IMR-90 (cell line): ENCODE data around the gene LZTFL1. TPM values are rescaled to one million over a fixed set of nuclear protein-coding genes. Genes with fewer than 3 reads are reported as not detected.
"Not testable (repeated sequence)": the region's sequence is repeated elsewhere in the genome, so short reads cannot be mapped to it uniquely, and the experiment has no call there.

Experiments used
- ATAC-seq: fragments of 200-7000 bp; cut with Tn5 transposase; 2 replicates; pipeline ENCODE4 v1.9.1; 2020; ENCODE audit warnings: low read depth, mild to moderate bottlenecking, moderate library complexity
- BruUV-seq: library from RNA; stranded (reverse); fragments of 400-500 nt; replicated peaks from 2 replicates; lab custom pipeline; 2021; lab: Mats Ljungman, UMichigan
- CTCF ChIA-PET: fragments of 300-600 bp; formaldehyde crosslinking; extraction: SDS; loops from one replicate; lab custom pipeline; 2021; ENCODE audit warnings: antibody characterized with exemption; lab: Yijun Ruan, JAX
- POLR2A ChIA-PET: fragments of 300-600 bp; sonication (Branson Sonifier 250); formaldehyde crosslinking; loops from one replicate; lab custom pipeline; 2022; ENCODE audit warnings: antibody characterized with exemption; ENCODE audit not compliant: unreplicated experiment; lab: Charles Lee
- DNase-seq: peaks from one replicate; pipeline ENCODE4 v3.0.0; 2013
- H2AFZ ChIP-seq: replicated peaks from 2 replicates; pipeline ENCODE3; 2013; ENCODE audit warnings: low read length, mild to moderate bottlenecking; ENCODE audit not compliant: poor library complexity
- H2AK5ac ChIP-seq: 2 replicates; pipeline ENCODE4 v1.6.1; 2013; ENCODE audit warnings: low read depth, low read length, inconsistent platforms
- H2AK9ac ChIP-seq: replicated peaks from 2 replicates; pipeline ENCODE3; 2013; ENCODE audit warnings: mild to moderate bottlenecking, low read depth, low read length, moderate library complexity; ENCODE audit not compliant: poor library complexity
- H2BK120ac ChIP-seq: 2 replicates; pipeline ENCODE4 v1.6.1; 2013; ENCODE audit warnings: low read depth, low read length, inconsistent platforms
- H2BK15ac ChIP-seq: 3 replicates; pipeline ENCODE4 v1.6.1; 2013; ENCODE audit warnings: low read depth, low read length, inconsistent platforms
- H2BK20ac ChIP-seq: 2 replicates; pipeline ENCODE4 v1.6.1; 2013; ENCODE audit warnings: low read depth, mild to moderate bottlenecking, inconsistent platforms, low read length, moderate library complexity
- H2BK5ac ChIP-seq: 2 replicates; pipeline ENCODE4 v1.6.1; 2013; ENCODE audit warnings: mild to moderate bottlenecking, low read depth, low read length, inconsistent platforms; ENCODE audit not compliant: poor library complexity, severe bottlenecking
- H3K14ac ChIP-seq: replicated peaks from 2 replicates; pipeline ENCODE4 v1.6.1; 2013; ENCODE audit warnings: low read depth, low read length, inconsistent platforms
- H3K18ac ChIP-seq: 2 replicates; pipeline ENCODE4 v1.6.1; 2013; ENCODE audit warnings: low read depth, low read length, control low read depth
- H3K23ac ChIP-seq: 2 replicates; pipeline ENCODE4 v1.6.1; 2013; ENCODE audit warnings: low read depth, low read length, inconsistent platforms
- H3K27ac ChIP-seq: 2 replicates; pipeline ENCODE4 v1.5.1; 2013; ENCODE audit warnings: mild to moderate bottlenecking, control low read depth, low read length; ENCODE audit not compliant: insufficient read depth
- H3K27me3 ChIP-seq: 2 replicates; pipeline ENCODE4 v1.6.1; 2013; ENCODE audit warnings: low read length; ENCODE audit not compliant: control insufficient read depth, insufficient read depth
- H3K36me3 ChIP-seq: 2 replicates; pipeline ENCODE4 v1.6.1; 2013; ENCODE audit warnings: low read length, mixed read lengths; ENCODE audit not compliant: control insufficient read depth, insufficient read depth
- H3K4ac ChIP-seq: 2 replicates; pipeline ENCODE4 v1.6.1; 2013; ENCODE audit warnings: low read depth, low read length, inconsistent platforms
- H3K4me1 ChIP-seq: 2 replicates; pipeline ENCODE4 v1.6.1; 2013; ENCODE audit warnings: low read length, mixed read lengths; ENCODE audit not compliant: control insufficient read depth, insufficient read depth
- H3K4me2 ChIP-seq: 2 replicates; pipeline ENCODE4 v1.6.1; 2013; ENCODE audit warnings: low read depth, mild to moderate bottlenecking, control low read depth, low read length, moderate library complexity
- H3K4me3 ChIP-seq: 2 replicates; pipeline ENCODE4 v1.5.1; 2013; ENCODE audit warnings: low read depth, mild to moderate bottlenecking, control low read depth, low read length, moderate library complexity; ENCODE audit not compliant: insufficient read depth
- H3K56ac ChIP-seq: 2 replicates; pipeline ENCODE4 v1.6.1; 2013; ENCODE audit warnings: low read length, inconsistent platforms; ENCODE audit not compliant: insufficient read depth; ENCODE audit errors: extremely low read depth
- H3K79me1 ChIP-seq, 2 experiments: 2 replicates each; pipeline ENCODE4 v1.6.1; 2013; ENCODE audit warnings: low read length in 2 of 2, inconsistent platforms in 1 of 2, low read depth in 1 of 2
- H3K9ac ChIP-seq: 2 replicates; pipeline ENCODE4 v1.6.1; 2013; ENCODE audit warnings: low read depth, low read length, control low read depth
- H3K9me1 ChIP-seq: 2 replicates; pipeline ENCODE4 v1.6.1; 2013; ENCODE audit warnings: low read length, inconsistent platforms; ENCODE audit not compliant: insufficient read depth
- H3K9me3 ChIP-seq: 2 replicates; pipeline ENCODE4 v1.6.1; 2013; ENCODE audit warnings: low read length; ENCODE audit not compliant: control insufficient read depth, insufficient read depth
- H4K20me1 ChIP-seq: 2 replicates; pipeline ENCODE4 v1.6.1; 2013; ENCODE audit warnings: low read length, inconsistent platforms; ENCODE audit not compliant: insufficient read depth
- H4K5ac ChIP-seq: 2 replicates; pipeline ENCODE4 v1.6.1; 2013; ENCODE audit warnings: mild to moderate bottlenecking, low read depth, low read length, control low read depth
- H4K8ac ChIP-seq, 2 experiments: 2 replicates each; pipeline ENCODE4 v1.6.1; 2013; ENCODE audit warnings: low read depth in 2 of 2, low read length in 2 of 2, control low read depth in 1 of 2, inconsistent platforms in 1 of 2
- H4K91ac ChIP-seq: 2 replicates; pipeline ENCODE4 v1.6.1; 2013; ENCODE audit warnings: low read depth, low read length, inconsistent platforms; ENCODE audit not compliant: insufficient read depth
- CHD1 ChIP-seq: IDR thresholded peaks from 2 replicates; pipeline ENCODE4 v1.6.1; 2012; ENCODE audit warnings: low read depth, low read length, improper control_type of control experiment
- CTCF ChIP-seq: conservative IDR thresholded peaks from 2 replicates; pipeline ENCODE4 v1.5.1; 2012; ENCODE audit warnings: mild to moderate bottlenecking, low read depth, low read length, improper control_type of control experiment
- MAFK ChIP-seq: IDR thresholded peaks from 2 replicates; pipeline ENCODE4 v1.6.1; 2012; ENCODE audit warnings: low read depth, low read length, improper control_type of control experiment
- RAD21 ChIP-seq: IDR thresholded peaks from 2 replicates; pipeline ENCODE4 v1.6.1; 2012; ENCODE audit warnings: low read length, improper control_type of control experiment
- RCOR1 ChIP-seq: IDR thresholded peaks from 2 replicates; pipeline ENCODE4 v1.6.1; 2012; ENCODE audit warnings: mild to moderate bottlenecking, low read length, improper control_type of control experiment; ENCODE audit not compliant: insufficient replicate concordance
- SMC3 ChIP-seq: fragments of 150-350 bp; IDR thresholded peaks from 2 replicates; pipeline ENCODE4 v1.6.1; 2016; ENCODE audit warnings: low read depth, mild to moderate bottlenecking, antibody characterized with exemption, low read length, moderate library complexity
- WGBS, 2 experiments: methylation state at CpG; one replicate each; pipeline versions ENCODE4 v1.1.5 to v1.1.7; 2013; ENCODE audit warnings: missing lambda C conversion rate in 2 of 2; ENCODE audit not compliant: insufficient read length in 1 of 2; ENCODE audit errors: extremely low coverage in 2 of 2; 5-methylcytosine and 5-hydroxymethylcytosine counted together
- dilution Hi-C: fragments of 300-500 bp; cut with HindIII; formaldehyde crosslinking; loops from one replicate; pipeline ENCODE4 v1.14.3; 2018; ENCODE audit warnings: low sequenced_read_pairs; ENCODE audit not compliant: unreplicated experiment
- in situ Hi-C: fragments of 300-500 bp; cut with MboI; formaldehyde crosslinking; loops from 3 replicates; pipeline ENCODE4 v1.14.3; 2019; ENCODE audit warnings: low sequenced_read_pairs, inconsistent platforms, mixed read lengths
- intact Hi-C: fragments of 100-400 bp; cut with micrococcal nuclease; formaldehyde crosslinking; loops from 2 replicates; pipeline ENCODE4 v1.10.0; 2022
- polyA plus RNA-seq, 3 experiments: library from polyadenylated mRNA; depleted of rRNA; stranded (reverse); fragments of >200 nt; gene quantifications; 2 replicates each; pipeline ENCODE4 v1.2.3, GENCODE V29; 2012; ENCODE audit warnings: low replicate concordance in 1 of 3
- total RNA-seq: library from RNA; depleted of rRNA; stranded (reverse); fragments of >200 nt; gene quantifications from 2 replicates; pipeline ENCODE4 v1.2.3, GENCODE V29; 2012

Gene LZTFL1
- total and polyA plus RNA-seq, 2 of the 4 experiments (the other 2 are of a cell fraction), result 10.3 to 10.4 TPM

- no peak overlapping the region for H2AFZ ChIP-seq
- intact Hi-C loops (no loop called here), dilution Hi-C loops (no loop called here), in situ Hi-C loops (no loop called here)
- H3K9me3 ChIP-seq, result peaks cover 5% of the 10 kb centered on the region
- H3K14ac ChIP-seq, result no peak overlapping the region
- no peaks in the 10 kb centered on the region for H3K4me1 ChIP-seq
- no peak overlapping the region for H3K9ac ChIP-seq
- H3K27me3 ChIP-seq, result peaks cover 26% of the 10 kb centered on the region
- H4K5ac ChIP-seq, result no peak overlapping the region
- H3K23ac ChIP-seq, result no peak overlapping the region
- H3K18ac ChIP-seq, result no peak overlapping the region
- H2BK15ac ChIP-seq, result no peak overlapping the region
- no peak overlapping the region for H2AK9ac ChIP-seq
- no peak overlapping the region for H4K8ac ChIP-seq
- CTCF ChIA-PET, result interaction anchor here (0.6 kb wide), 1 partner anchor 24 kb away, joined by 3 read pairs; no protein-coding TSS in a partner anchor
- no peaks in the 10 kb centered on the region for H3K79me1 ChIP-seq
- no peak overlapping the region for H4K91ac ChIP-seq
- H3K56ac ChIP-seq, result no peak overlapping the region
- no peak for TF ChIP-seq CTCF
- TF ChIP-seq MAFK, result no peak
- no peak for TF ChIP-seq SMC3
- no peak for TF ChIP-seq CHD1
- TF ChIP-seq RAD21, result no peak
- no peak for TF ChIP-seq RCOR1
- H3K4me3 ChIP-seq, result no peak overlapping the region
- H3K36me3 ChIP-seq, result no peaks in the 10 kb centered on the region
- H3K4me2 ChIP-seq, result no peak overlapping the region
- POLR2A ChIA-PET, result no interaction called here
- no peak overlapping the region for H2BK5ac ChIP-seq
- H2AK5ac ChIP-seq, result no peak overlapping the region
- no peak overlapping the region for H3K4ac ChIP-seq
- H2BK20ac ChIP-seq, result no peak overlapping the region
- WGBS, 2 experiments, result no CpG with 5 or more reads among the region's 7 CpGs
- H3K27ac ChIP-seq, result no peak overlapping the region
- H3K9me1 ChIP-seq, result no peaks in the 10 kb centered on the region
- DNase-seq (no peak), ATAC-seq (no peak)
- no TSS peak for BruUV-seq
- no peaks in the 10 kb centered on the region for H4K20me1 ChIP-seq
- no peak overlapping the region for H2BK120ac ChIP-seq
These were observed 17.1 kb upstream of the LZTFL1 start for GRCh38 chr3:45858809-45859543.

GRCh38 chr3:45857024-45857423 is 15.1 kb upstream of the LZTFL1 start:
- H3K4me2 ChIP-seq, H3K9ac ChIP-seq, POLR2A ChIA-PET, H3K23ac ChIP-seq, H4K8ac ChIP-seq, H2BK15ac ChIP-seq, H3K4me3 ChIP-seq, H3K27ac ChIP-seq, H2BK5ac ChIP-seq, DNase-seq, H2AK9ac ChIP-seq, H2BK120ac ChIP-seq, BruUV-seq, H3K4ac ChIP-seq, H2AFZ ChIP-seq, CTCF ChIA-PET, in situ Hi-C loops, H2AK5ac ChIP-seq, dilution Hi-C loops, H3K36me3 ChIP-seq, H4K91ac ChIP-seq, H2BK20ac ChIP-seq, H3K4me1 ChIP-seq, H3K9me1 ChIP-seq, H4K5ac ChIP-seq, H3K79me1 ChIP-seq, H4K20me1 ChIP-seq, H3K18ac ChIP-seq, H3K9me3 ChIP-seq, intact Hi-C loops, H3K56ac ChIP-seq, H3K14ac ChIP-seq, ATAC-seq: not testable (repeated sequence)
- peaks cover 19% of the 10 kb centered on the region for H3K27me3 ChIP-seq
- WGBS, 2 experiments, result no CpG with 5 or more reads among the region's 2 CpGs
